H9 (cell line): ENCODE data around the gene CCDC110. TPM values are rescaled to one million over a fixed set of nuclear protein-coding genes. Genes with fewer than 3 reads are reported as not detected.

Source experiments
- DNase-seq: peaks from one replicate; pipeline ENCODE4 v3.0.0-alpha.2; 2017
- H2AFZ ChIP-seq: one replicate; pipeline ENCODE4 v1.6.1; 2013; ENCODE audit warnings: mild to moderate bottlenecking, low read length, control low read depth, moderate library complexity
- H2AK5ac ChIP-seq: 2 replicates; pipeline ENCODE4 v1.6.1; 2013; ENCODE audit warnings: low read length, control low read depth, mixed read lengths; ENCODE audit not compliant: insufficient read length
- H2BK120ac ChIP-seq: one replicate; pipeline ENCODE4 v1.6.1; 2013; ENCODE audit warnings: low read depth, mild to moderate bottlenecking, low read length, control low read depth, inconsistent platforms; ENCODE audit not compliant: poor library complexity, severe bottlenecking
- H2BK12ac ChIP-seq: 2 replicates; pipeline ENCODE4 v1.6.1; 2013; ENCODE audit warnings: low read length, control low read depth, mixed read lengths, low read depth; ENCODE audit not compliant: insufficient read length
- H2BK15ac ChIP-seq: 2 replicates; pipeline ENCODE4 v1.6.1; 2013; ENCODE audit warnings: low read depth, low read length, control low read depth
- H2BK20ac ChIP-seq: one replicate; pipeline ENCODE4 v1.6.1; 2013; ENCODE audit warnings: low read depth, mild to moderate bottlenecking, low read length, control low read depth, inconsistent platforms; ENCODE audit not compliant: poor library complexity, severe bottlenecking
- H2BK5ac ChIP-seq: 2 replicates; pipeline ENCODE4 v1.6.1; 2013; ENCODE audit warnings: low read length, control low read depth, mixed read lengths; ENCODE audit not compliant: insufficient read length
- H3K14ac ChIP-seq: 2 replicates; pipeline ENCODE4 v1.6.1; 2013; ENCODE audit warnings: low read length, control low read depth; ENCODE audit not compliant: insufficient read depth
- H3K18ac ChIP-seq: 2 replicates; pipeline ENCODE4 v1.6.1; 2013; ENCODE audit warnings: low read depth, mild to moderate bottlenecking, mixed read lengths, low read length, control low read depth; ENCODE audit not compliant: insufficient read length
- H3K23ac ChIP-seq: 2 replicates; pipeline ENCODE4 v1.6.1; 2013; ENCODE audit warnings: low read length, control low read depth, mixed read lengths, low read depth; ENCODE audit not compliant: insufficient read length
- H3K23me2 ChIP-seq: 2 replicates; pipeline ENCODE4 v1.6.1; 2013; ENCODE audit warnings: low read depth, mild to moderate bottlenecking, mixed read lengths, low read length, control low read depth; ENCODE audit not compliant: insufficient read length, poor library complexity, severe bottlenecking
- H3K27ac ChIP-seq: 2 replicates; pipeline ENCODE4 v1.5.1; 2013; ENCODE audit warnings: low read length, control low read depth, mixed read lengths, low read depth; ENCODE audit not compliant: insufficient read length
- H3K27me3 ChIP-seq: 2 replicates; pipeline ENCODE4 v1.6.1; 2013; ENCODE audit warnings: low read length, control low read depth, inconsistent platforms; ENCODE audit not compliant: insufficient read depth
- H3K4ac ChIP-seq: 2 replicates; pipeline ENCODE4 v1.6.1; 2013; ENCODE audit warnings: low read depth, mild to moderate bottlenecking, control low read depth, inconsistent platforms, low read length, moderate library complexity
- H3K4me1 ChIP-seq: 2 replicates; pipeline ENCODE4 v1.6.1; 2013; ENCODE audit warnings: low read length, control low read depth, inconsistent platforms; ENCODE audit not compliant: insufficient read depth
- H3K4me2 ChIP-seq: 2 replicates; pipeline ENCODE4 v1.6.1; 2013; ENCODE audit warnings: low read length, control low read depth, mixed read lengths; ENCODE audit not compliant: insufficient read length, insufficient read depth
- H3K56ac ChIP-seq: 2 replicates; pipeline ENCODE4 v1.6.1; 2013; ENCODE audit warnings: low read depth, mild to moderate bottlenecking, mixed read lengths, low read length, control low read depth; ENCODE audit not compliant: insufficient read length
- H3K79me1 ChIP-seq: 2 replicates; pipeline ENCODE4 v1.6.1; 2013; ENCODE audit warnings: low read depth, mild to moderate bottlenecking, moderate library complexity, low read length, control low read depth, inconsistent platforms; ENCODE audit not compliant: insufficient read depth, poor library complexity, severe bottlenecking
- H3K79me2 ChIP-seq: 2 replicates; pipeline ENCODE4 v1.6.1; 2013; ENCODE audit warnings: low read length, control low read depth, inconsistent platforms; ENCODE audit not compliant: insufficient read depth
- H3K9ac ChIP-seq: 2 replicates; pipeline ENCODE4 v1.6.1; 2013; ENCODE audit warnings: low read length, control low read depth, mixed read lengths; ENCODE audit not compliant: insufficient read length; ENCODE audit errors: extremely low read depth
- H3K9me3 ChIP-seq: one replicate; pipeline ENCODE4 v1.6.1; 2013; ENCODE audit warnings: low read depth, low read length, inconsistent platforms; ENCODE audit not compliant: control insufficient read depth
- H3T11ph ChIP-seq: one replicate; pipeline ENCODE4 v1.6.1; 2013; ENCODE audit warnings: mild to moderate bottlenecking, low read length, control low read depth, inconsistent platforms
- H4K20me1 ChIP-seq: one replicate; pipeline ENCODE4 v1.6.1; 2013; ENCODE audit not compliant: control insufficient read depth, insufficient read length, insufficient read depth
- H4K5ac ChIP-seq: 2 replicates; pipeline ENCODE4 v1.6.1; 2013; ENCODE audit warnings: low read depth, mild to moderate bottlenecking, mixed read lengths, low read length, control low read depth; ENCODE audit not compliant: insufficient read length
- H4K8ac ChIP-seq: replicated peaks from 2 replicates; pipeline ENCODE4 v1.6.1; 2013; ENCODE audit warnings: low read length, control low read depth, mixed read lengths, low read depth; ENCODE audit not compliant: insufficient read length
- H4K91ac ChIP-seq: 2 replicates; pipeline ENCODE4 v1.6.1; 2013; ENCODE audit warnings: low read depth, mild to moderate bottlenecking, moderate library complexity, mixed read lengths, low read length, control low read depth; ENCODE audit not compliant: insufficient read length
- H3K27ac Mint-ChIP-seq, 3 experiments: 2 replicates in 2 of 3; 3 replicates in 1 of 3; pipeline ENCODE4 v1.8.0; 2020 to 2021; ENCODE audit warnings: mixed read lengths in 3 of 3, mild to moderate bottlenecking in 1 of 3, moderate library complexity in 1 of 3
- H3K27me3 Mint-ChIP-seq: 2 replicates; pipeline ENCODE4 v1.8.0; 2021; ENCODE audit warnings: low read depth, mild to moderate bottlenecking, moderate library complexity, mixed read lengths
- H3K36me3 Mint-ChIP-seq, 3 experiments: 2 replicates in 2 of 3; 3 replicates in 1 of 3; pipeline ENCODE4 v1.8.0; 2020 to 2021; ENCODE audit warnings: low read depth in 3 of 3, mixed read lengths in 3 of 3; ENCODE audit not compliant: insufficient read depth in 1 of 3
- H3K4me1 Mint-ChIP-seq, 2 experiments: 2 replicates each; pipeline ENCODE4 v1.8.0; 2020; ENCODE audit warnings: mixed read lengths in 2 of 2
- H3K4me3 Mint-ChIP-seq, 2 experiments: 2 replicates in 1 of 2; 3 replicates in 1 of 2; pipeline ENCODE4 v1.8.0; 2020 to 2021; ENCODE audit warnings: mild to moderate bottlenecking in 2 of 2, mixed read lengths in 2 of 2, moderate library complexity in 1 of 2
- H3K9me3 Mint-ChIP-seq, 2 experiments: 2 replicates in 1 of 2; 3 replicates in 1 of 2; pipeline ENCODE4 v1.8.0; 2020; ENCODE audit warnings: mild to moderate bottlenecking in 2 of 2, mixed read lengths in 2 of 2, moderate library complexity in 1 of 2
- WGBS: extraction: QIAGEN DNeasy Blood & Tissue Kit; methylation state at CpG from one replicate; pipeline ENCODE4 v1.1.7; 2013; ENCODE audit warnings: missing lambda C conversion rate, low lambda C conversion rate, mixed read lengths; ENCODE audit not compliant: insufficient read length; ENCODE audit errors: extremely low coverage; 5-methylcytosine and 5-hydroxymethylcytosine counted together
- total RNA-seq: library from RNA; stranded (reverse); gene quantifications from 2 replicates; pipeline ENCODE4 v1.2.1, GENCODE V29; 2021
- TF ChIP-seq, protein P1 (sequence below): fragments of 200-600 bp; sonication (generic); conservative IDR thresholded peaks from 3 replicates; pipeline ENCODE4 v1.8.0; 2021; ENCODE audit warnings: antibody characterized with exemption, mild to moderate bottlenecking

Gene CCDC110
- total RNA-seq, 1 experiment from 2014 or later = 2.3 TPM

DNA sequence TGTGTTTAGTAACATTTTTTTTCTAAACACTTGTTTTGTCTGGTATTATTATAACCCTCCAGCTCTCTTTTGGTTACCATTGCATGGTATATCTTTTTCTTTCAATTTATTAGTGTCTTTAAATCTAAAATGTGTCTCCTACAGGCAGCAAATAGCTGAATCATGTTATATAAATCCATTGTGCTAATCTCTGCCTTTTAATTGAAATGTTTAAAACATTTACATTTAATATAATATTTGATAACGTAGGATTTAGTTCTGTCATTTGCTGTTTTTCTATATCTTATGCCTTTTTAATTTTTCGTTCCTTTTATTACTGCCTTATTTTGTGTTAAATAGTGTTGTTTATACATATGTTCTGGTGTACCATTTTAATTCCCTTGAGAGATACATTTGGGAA is 17.1 kb upstream of the CCDC110 start:
- Histone ChIP-seq H3K4ac (no peak overlapping the region), H3K56ac (no peak overlapping the region), H3K14ac (no peak overlapping the region), H2BK12ac (no peak overlapping the region), H3K4me2 (no peak overlapping the region), H3T11ph (no peak overlapping the region), H2BK15ac (no peak overlapping the region), H4K91ac (no peak overlapping the region), H3K27me3 (no peaks in the 10 kb centered on the region; the same call in 1 of the 2 replicates), H3K18ac (no peak overlapping the region), H4K8ac (no peak overlapping the region), H3K27ac (no peak overlapping the region), H3K23ac (no peak overlapping the region), H3K23me2 (no peaks in the 10 kb centered on the region), H4K20me1 (no peaks in the 10 kb centered on the region), H3K79me1 (no peaks in the 10 kb centered on the region), H3K4me1 (no peaks in the 10 kb centered on the region), H3K9ac (no peak overlapping the region), H2AK5ac (no peak overlapping the region), H4K5ac (no peak overlapping the region), H2AFZ (no peak overlapping the region), H2BK20ac (no peak overlapping the region), H3K9me3 (no peaks in the 10 kb centered on the region), H2BK120ac (no peak overlapping the region), H2BK5ac (no peak overlapping the region), H3K79me2 (no peaks in the 10 kb centered on the region)
- peaks cover 2 to 16% (median 2%) of the 10 kb centered on the region in 3 experiments; a peak in 4 of 7 replicates for H3K36me3 Mint-ChIP-seq
- no peaks in the 10 kb centered on the region for H3K4me1 Mint-ChIP-seq
- no peak overlapping the region for H3K4me3 Mint-ChIP-seq
- no peak overlapping the region for H3K27ac Mint-ChIP-seq
- peaks cover 11 to 13% of the 10 kb centered on the region in 2 experiments for H3K9me3 Mint-ChIP-seq
- no peak for DNase-seq
- H3K27me3 Mint-ChIP-seq = peaks cover 10% of the 10 kb centered on the region; the same call in 1 of the 2 replicates
- TF ChIP-seq, protein P1, sequence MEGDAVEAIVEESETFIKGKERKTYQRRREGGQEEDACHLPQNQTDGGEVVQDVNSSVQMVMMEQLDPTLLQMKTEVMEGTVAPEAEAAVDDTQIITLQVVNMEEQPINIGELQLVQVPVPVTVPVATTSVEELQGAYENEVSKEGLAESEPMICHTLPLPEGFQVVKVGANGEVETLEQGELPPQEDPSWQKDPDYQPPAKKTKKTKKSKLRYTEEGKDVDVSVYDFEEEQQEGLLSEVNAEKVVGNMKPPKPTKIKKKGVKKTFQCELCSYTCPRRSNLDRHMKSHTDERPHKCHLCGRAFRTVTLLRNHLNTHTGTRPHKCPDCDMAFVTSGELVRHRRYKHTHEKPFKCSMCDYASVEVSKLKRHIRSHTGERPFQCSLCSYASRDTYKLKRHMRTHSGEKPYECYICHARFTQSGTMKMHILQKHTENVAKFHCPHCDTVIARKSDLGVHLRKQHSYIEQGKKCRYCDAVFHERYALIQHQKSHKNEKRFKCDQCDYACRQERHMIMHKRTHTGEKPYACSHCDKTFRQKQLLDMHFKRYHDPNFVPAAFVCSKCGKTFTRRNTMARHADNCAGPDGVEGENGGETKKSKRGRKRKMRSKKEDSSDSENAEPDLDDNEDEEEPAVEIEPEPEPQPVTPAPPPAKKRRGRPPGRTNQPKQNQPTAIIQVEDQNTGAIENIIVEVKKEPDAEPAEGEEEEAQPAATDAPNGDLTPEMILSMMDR = no peak
- no CpG with 5 or more reads among the region's 2 CpGs for WGBS
